Measurements from ENCODE around the gene EPHA3.

EPHA3 gene

DNA sequence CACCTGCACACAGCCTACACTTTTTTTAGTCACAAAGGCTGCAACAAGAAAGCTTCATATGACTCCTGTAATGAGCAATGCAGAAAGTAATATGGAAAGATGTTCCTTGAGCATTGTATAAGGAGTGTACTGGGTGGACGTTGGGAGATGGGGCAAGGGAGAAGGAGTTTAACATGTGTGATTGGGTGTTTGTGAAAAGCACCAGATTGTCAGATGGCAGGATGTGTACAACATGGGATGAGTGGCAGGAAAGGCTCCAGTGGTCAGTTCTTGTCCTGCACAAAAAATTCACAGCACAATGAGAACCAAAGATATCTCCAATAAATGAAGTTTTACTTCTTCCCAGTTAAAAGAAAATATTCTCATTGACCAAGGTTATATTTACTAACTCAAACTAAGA, 255.1 kb downstream of the EPHA3 start:
- no peak overlapping the region for H3K4me3 ChIP-seq (ENCODE audit: low read length)
- no peak for DNase-seq (ENCODE audit: low read depth)
- TF ChIP-seq CTCF (conservative IDR thresholded peaks at IDR 0.05; ENCODE audit: low read length) = no peak

DNA sequence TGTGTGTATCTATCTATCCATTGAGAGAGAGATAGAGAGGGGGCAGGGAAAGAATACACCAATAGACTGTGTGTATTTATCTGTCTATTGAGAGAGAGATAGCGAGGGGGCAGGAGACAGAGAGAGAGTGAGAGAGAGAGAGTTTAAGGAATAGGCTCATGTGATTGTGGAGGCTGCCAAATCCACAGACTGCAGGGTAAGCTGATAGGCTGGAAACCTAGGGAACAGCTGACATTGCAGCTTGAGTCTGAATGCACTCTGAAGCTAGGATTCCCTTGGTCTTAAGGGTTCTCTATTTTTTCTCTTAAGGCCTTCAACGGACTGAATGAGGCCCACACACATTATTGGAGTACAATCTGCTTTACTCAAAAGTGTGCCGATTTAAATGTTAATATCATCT, 255.8 kb downstream of the EPHA3 start:
- no peak for TF ChIP-seq CTCF (conservative IDR thresholded peaks at IDR 0.05; ENCODE audit: low read length)
- DNase-seq (ENCODE audit: low read depth) = no peak
- H3K4me3 ChIP-seq (ENCODE audit: low read length) = no peak overlapping the region

DNA sequence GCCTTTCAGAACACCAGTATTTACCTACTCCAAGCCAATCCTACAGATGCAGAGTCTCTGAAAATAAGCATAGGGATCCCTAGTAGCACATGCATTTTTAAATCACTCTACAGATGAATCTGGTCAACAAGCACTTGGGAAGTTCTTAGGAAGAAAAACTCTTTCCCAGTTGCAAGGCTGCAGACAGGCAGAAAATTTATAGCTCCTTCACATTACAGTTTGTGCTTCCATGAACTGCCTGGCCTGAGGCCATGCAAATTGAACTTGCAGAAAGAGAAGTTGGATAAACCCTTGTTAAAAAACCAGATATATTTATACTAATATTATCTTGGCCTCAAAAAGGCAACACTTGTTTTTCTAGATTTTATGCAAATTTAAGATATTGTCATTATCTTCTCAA, 256.9 kb downstream of the EPHA3 start:
- TF ChIP-seq CTCF (conservative IDR thresholded peaks at IDR 0.05; ENCODE audit: low read length) = no peak
- no peak overlapping the region for H3K4me3 ChIP-seq (ENCODE audit: low read length)
- no peak for DNase-seq (ENCODE audit: low read depth)

DNA sequence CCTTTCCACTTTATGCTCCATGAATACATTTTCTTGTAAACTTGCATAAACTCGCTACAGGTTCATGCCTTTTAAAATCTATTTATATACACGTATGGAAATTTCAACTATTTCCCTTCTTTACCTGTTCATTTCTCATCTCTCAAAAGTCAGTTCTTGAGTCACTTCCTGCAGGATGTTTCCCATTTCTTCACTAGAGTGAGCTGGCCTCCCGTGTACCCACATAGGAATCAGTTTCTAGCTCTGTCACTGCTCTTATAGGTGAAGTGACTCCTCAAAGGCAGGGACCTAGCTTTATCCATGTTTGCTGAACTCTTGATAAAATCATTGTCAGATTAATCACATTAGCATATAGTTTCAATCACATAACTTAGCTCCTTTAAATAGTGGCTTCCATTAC, 259.7 kb downstream of the EPHA3 start:
- no peak for DNase-seq (ENCODE audit: low read depth)
- TF ChIP-seq CTCF (conservative IDR thresholded peaks at IDR 0.05; ENCODE audit: low read length) = no peak
- H3K4me3 ChIP-seq (ENCODE audit: low read length) = no peak overlapping the region

DNA sequence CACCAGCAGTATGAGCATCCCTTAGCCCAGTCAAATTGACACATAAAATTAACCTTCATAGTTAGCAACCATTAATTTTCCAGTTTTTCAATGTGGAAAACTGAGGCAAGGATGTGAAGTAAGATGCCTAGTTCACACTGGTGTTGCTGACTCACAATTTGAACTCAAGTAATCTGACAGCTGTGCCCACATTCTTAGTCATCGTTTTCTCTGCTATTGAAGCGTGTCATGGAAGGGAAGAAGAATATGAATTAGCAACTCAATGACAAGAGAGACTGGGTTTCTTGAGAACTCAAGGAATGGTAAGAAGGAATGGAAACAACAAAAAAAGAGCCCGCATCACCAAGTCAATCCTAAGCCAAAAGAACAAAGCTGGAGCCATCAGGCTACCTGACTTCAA, 261.4 kb downstream of the EPHA3 start:
- no peak for DNase-seq (ENCODE audit: low read depth)
- no peak for TF ChIP-seq CTCF (conservative IDR thresholded peaks at IDR 0.05; ENCODE audit: low read length)
- H3K4me3 ChIP-seq (ENCODE audit: low read length) = no peak overlapping the region

DNA sequence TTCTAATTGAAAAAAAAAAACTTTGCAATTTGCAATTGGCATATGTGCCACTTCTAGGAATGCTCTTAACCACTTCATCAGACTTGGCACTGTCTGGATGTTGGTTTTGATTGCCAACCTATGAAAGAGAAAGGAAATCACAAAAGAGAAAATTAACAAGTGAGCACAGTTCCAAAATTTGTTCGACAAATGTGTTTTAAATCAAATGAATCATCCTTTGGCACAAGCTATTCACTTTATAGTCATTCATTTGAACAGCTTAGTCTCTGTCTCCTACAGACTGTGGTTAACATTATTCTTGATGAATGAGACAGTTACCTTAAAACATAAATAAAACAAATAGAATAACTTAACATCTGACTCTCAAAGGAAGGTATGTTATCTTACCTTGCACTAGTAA, 265.0 kb downstream of the EPHA3 start:
- peak; percentile 19 for DNase-seq (ENCODE audit: low read depth)
- H3K4me3 ChIP-seq (ENCODE audit: low read length) = no peak overlapping the region
- no peak for TF ChIP-seq CTCF (conservative IDR thresholded peaks at IDR 0.05; ENCODE audit: low read length)

GRCh38 chr3:89373434-89373833, 266.0 kb downstream of the EPHA3 start:
- H3K4me3 ChIP-seq (ENCODE audit: low read length) = no peak overlapping the region
- TF ChIP-seq CTCF (conservative IDR thresholded peaks at IDR 0.05; ENCODE audit: low read length) = no peak
- no peak for DNase-seq (ENCODE audit: low read depth)
